Spleen (tissue), 7 donors: ENCODE results near the gene MRC1.

Source experiments
- POLR2A ChIP-seq, 3 donors: fragments of 450-650 bp; IDR thresholded peaks; one replicate each; pipeline ENCODE4 v1.5.1; 2017; ENCODE audit warnings: antibody characterized with exemption in 3 of 3, mild to moderate bottlenecking in 1 of 3
- TF ChIP-seq, protein P1 (sequence below), 11 experiments: fragments of 200-600 bp in 7 of 11; fragments of 450-650 bp in 4 of 11; sonication (generic) in 4 of 11; IDR thresholded peaks in 8 of 11; conservative IDR thresholded peaks in 3 of 11; 1 replicate in 7 of 11; 2 replicates in 4 of 11; pipeline versions ENCODE4 v1.4.0 to v1.8.0; 2016 to 2021; ENCODE audit warnings: antibody characterized with exemption in 11 of 11, inconsistent platforms in 4 of 11, mild to moderate bottlenecking in 1 of 11
- donor health status: DM: no; HTN: no; CAD: no; lungs with moderate emphysema.
- donor health status: DM: no; HTN: no; CAD: no.
- donor health status: DM: no; HTN: no; CAD: no.

DNA sequence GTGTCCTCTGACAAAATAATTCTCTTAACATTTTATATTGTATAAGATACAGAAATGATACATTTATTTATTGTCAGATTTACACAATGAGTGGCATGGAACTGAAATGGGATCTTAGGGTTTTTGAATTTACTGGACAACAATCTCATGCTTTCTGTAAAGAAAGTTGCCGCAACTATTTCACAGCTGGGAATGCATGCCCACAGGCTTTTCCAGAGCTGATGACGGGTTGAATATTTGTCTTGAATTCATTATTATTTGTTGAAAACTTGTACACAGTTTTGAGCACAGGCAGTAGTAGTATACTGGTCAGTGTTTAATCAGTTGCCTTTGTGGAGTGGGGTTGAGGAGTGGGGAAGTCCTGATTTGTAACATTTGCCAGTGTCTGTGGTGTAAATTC, 20.5 kb upstream of the MRC1 start:
- TF ChIP-seq, protein P1, sequence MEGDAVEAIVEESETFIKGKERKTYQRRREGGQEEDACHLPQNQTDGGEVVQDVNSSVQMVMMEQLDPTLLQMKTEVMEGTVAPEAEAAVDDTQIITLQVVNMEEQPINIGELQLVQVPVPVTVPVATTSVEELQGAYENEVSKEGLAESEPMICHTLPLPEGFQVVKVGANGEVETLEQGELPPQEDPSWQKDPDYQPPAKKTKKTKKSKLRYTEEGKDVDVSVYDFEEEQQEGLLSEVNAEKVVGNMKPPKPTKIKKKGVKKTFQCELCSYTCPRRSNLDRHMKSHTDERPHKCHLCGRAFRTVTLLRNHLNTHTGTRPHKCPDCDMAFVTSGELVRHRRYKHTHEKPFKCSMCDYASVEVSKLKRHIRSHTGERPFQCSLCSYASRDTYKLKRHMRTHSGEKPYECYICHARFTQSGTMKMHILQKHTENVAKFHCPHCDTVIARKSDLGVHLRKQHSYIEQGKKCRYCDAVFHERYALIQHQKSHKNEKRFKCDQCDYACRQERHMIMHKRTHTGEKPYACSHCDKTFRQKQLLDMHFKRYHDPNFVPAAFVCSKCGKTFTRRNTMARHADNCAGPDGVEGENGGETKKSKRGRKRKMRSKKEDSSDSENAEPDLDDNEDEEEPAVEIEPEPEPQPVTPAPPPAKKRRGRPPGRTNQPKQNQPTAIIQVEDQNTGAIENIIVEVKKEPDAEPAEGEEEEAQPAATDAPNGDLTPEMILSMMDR (IDR thresholded peaks at IDR 0.05 in 8 of 11, conservative IDR thresholded peaks at IDR 0.05 in 3 of 11) = no peak
- no peak for TF ChIP-seq POLR2A (IDR thresholded peaks at IDR 0.05)
